GM21447 (cell line): ENCODE measurements around the gene SYNC.
"Not testable (repeated sequence)": the region's sequence is repeated elsewhere in the genome, so short reads cannot be mapped to it uniquely, and the experiment has no call there.

Source experiments
- ATAC-seq: cut with Tn5 transposase; IDR thresholded peaks from one replicate; pipeline ENCODE4 v1.9.1; 2021; ENCODE audit not compliant: unreplicated experiment

The SYNC gene

DNA sequence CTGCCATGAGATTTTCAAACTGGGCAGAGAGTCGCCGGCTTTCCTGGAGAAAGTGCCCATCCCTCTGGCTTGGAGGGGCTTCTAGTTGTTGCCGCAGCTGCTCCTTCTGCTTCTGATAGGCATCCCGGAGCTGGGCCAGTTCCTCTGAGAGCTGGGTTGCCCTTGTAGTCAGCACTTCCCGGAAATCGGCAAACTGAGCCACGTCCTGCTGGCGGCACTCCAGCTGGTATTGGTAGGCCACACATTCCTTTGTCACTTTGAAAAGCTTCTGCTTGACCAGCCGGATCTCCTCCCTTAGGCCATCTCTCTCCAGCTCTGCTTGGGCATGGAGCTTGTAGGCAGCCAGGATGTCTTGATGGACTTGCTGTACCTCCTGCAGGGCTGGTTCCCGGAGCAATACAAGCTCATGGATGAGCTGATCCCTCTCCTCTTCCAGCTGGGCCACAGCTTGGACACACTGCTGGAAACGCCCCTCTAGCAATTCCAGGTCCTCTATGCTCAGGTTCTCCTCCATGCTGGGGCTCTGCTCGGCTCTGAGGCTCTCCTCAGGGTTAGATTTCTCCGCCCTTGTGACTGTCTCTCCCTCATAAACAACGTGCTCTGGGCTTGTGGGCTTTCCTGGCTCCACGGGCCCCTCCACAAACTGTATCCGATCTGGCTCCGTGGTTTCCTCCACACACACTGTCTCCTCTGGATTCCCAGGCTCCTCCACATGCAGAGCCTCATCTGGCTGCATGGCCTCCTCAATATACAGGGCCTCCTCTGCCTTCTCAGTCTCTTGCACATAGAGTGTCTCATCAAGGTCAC lies 7.3 kb downstream of the SYNC start:
- no peak for ATAC-seq

DNA sequence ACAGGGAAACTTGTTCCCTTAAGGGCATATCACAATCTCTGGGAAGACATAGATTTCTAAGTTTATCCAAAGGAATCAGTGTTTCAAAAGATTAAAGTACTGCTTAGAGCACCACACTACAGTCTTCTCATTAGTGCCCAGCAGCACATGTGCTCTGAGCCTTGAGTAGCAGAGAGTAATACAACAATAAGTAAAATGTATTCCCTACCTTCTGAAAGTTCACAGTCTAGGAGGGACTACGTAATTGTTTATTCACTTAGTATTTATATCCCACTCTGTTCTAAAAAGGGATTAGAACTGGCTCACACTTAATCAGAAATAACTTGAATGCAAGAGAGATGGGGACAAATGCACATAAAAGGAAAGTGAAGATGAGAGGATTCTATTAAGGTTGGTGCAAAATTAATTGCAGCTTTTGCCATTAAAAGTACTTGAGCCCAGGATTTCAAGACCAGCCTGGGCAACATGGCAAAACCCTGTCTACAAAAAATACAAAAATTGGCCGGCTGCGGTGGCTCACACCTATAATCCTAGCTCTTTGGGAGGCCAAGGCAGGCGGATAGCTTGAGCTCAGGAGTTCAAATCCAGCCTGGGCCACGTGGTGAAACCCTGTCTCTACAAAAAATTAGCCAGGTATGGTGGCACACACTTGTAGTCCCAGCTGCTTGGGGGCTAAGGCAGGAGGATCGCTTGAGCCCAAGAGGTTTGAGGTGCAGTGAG lies 9.0 kb downstream of the SYNC start:
- ATAC-seq: no peak

DNA sequence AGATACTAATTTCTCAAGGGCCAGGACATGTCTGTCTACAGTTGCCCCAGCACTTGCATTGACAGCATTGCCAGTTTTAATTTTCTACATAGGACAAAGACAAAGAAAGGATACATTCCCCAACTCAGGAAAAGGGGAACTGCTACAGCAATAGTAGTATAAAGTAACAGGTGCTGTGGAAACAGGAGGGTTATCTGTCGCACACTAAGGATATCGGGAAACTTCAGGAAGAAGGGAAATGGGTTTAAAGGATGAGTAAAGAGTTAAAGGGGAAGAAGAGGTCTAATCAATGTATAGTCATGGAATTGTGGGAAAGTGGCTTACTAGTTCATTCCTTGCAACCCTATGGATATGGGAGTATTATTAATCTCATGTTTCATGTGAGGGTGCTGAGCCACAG lies 16.2 kb downstream of the SYNC start:
- no peak for ATAC-seq

DNA sequence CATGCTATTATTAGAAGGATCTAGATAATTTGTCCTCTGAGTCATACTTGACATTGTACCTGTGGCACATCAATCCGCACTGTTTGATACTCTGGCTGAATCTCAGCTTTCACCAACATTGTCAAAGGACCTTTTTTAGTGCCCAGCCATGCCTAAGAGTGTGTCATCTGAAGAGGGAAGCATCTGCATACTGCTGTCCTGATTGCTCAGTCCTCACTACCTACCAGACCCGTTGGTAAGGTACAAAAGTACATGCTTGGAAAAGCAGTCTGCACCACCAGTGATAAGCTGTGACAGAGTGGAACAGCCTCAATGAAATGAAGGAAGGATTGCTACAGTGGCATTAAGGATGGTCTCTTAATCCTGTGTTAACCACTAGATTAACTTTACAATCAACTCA lies 17.1 kb downstream of the SYNC start:
- ATAC-seq: no peak

DNA sequence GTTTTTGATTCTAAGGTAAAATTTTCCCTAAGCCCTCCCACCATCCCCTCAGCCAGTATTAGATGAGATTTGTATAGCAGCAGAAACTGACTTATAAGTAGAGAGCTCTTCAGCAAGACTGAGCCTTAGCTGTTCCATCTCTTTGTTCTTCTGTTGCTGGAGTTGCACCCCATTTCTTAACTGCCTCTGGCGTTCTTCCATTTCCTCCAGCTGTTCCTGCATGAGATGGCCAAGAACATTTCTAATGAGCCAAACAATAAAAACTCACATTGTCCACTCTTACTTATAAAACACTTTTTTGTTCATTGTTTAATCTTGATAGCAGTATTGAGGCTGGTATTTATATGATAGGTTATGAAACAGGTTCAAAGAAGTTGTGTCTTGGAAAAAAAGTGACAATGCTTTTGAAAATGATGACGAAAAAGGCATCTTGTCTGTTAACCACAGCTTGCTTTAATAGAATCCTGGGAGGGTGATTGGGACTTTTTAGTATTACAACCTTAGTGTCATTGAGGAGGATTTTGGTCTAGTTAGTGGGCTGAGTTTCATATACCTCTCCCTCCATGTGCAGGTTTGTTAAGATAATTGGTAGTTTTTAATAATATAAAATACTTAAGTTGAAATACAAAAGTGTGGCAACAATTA lies 18.3 kb downstream of the SYNC start:
- no peak for ATAC-seq

DNA sequence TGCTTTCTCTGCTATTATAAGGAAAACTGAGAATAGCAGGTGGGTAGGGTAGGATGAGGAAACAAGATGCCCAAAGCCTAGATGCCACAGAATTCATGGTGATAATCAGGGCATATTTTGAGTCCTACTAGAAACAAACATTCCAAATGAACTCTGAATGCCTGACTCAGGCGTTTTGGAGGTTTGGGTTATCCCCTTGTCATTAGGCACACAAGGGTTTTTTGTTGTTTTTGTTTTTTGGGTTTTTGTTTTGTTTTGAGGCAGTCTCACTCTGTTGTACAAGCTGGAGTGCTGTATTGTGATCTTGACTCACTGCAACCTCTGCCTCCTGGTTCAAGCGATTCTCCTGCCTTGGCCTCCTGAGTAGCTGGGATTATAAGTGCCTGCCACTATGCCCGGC lies 19.2 kb downstream of the SYNC start:
- no peak for ATAC-seq

DNA sequence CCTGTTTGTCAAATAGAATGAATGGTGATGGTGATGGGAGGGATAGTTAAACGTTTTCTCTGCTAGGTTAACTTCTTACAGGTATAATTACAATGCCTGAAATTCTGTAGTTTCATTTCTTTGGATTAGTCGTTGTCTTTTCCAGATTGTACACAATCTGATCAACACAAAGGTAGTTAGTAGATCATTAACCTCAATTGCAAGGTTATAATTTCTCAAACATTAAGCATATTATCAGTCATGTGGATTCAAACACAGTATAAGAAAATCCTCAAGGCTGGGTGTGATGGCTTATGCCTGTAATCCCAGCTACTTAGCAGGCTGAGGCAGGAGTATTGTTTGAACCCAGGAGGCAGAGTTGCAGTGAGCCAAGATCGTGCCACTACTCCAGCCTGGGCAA lies 20.6 kb downstream of the SYNC start:
- ATAC-seq: no peak

DNA sequence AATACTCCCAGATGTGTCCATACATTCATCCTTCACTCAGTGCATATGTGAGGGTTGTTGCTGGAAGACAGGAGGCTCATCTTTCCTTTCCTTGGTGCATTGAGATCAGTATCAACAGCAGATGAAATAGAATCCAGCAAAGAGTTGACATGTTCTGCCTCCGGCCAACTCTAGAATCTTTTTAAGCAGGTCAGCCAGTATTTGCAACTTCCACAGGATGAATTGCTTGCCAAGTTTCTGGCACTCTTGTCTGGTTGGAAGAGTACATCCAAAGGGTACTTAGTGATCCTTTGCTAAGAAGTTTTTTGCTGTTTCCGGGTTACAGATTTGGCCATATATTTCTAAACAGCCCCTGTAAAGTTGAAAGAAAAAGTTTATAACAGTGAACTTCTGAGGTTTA lies 21.1 kb downstream of the SYNC start:
- no peak for ATAC-seq

DNA sequence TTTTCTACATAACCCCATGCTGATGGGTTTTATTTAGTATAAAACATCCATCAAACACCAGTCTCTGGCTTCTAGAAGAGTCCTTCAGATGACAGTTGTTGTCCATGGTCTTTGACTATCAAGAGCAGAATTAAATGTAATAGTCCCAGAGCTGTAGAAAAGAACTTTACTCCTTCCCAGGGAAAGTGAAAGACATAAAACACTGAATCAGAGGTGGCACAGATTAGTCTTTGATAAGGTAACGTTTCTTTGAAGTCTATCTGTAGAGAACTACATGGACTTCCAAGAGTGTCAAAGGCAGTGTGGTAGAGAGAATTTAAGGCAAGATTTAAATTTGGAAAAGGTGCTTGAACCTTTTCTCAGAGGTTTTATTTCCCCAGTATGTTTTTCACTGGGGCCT lies 21.9 kb downstream of the SYNC start:
- ATAC-seq: no peak

DNA sequence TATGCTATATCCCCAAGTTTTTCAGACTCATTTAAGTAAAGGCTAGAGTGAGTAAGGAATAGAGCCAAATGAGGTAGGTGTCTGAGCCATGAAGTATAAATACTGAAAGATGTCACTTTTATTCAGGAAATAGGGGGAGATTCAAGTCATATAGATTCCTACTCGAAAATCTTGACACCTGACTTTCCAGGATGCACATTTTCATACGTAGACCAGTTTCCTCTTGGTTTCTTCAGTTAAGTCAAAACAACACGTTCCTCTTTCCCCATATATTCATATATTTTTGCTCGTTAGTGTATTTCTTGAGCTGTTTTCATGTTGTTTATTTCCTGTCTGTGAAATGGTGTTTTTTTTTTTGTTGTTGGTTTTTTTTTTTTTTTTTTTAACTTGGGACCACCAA lies 22.6 kb downstream of the SYNC start:
- not testable (repeated sequence) for ATAC-seq

DNA sequence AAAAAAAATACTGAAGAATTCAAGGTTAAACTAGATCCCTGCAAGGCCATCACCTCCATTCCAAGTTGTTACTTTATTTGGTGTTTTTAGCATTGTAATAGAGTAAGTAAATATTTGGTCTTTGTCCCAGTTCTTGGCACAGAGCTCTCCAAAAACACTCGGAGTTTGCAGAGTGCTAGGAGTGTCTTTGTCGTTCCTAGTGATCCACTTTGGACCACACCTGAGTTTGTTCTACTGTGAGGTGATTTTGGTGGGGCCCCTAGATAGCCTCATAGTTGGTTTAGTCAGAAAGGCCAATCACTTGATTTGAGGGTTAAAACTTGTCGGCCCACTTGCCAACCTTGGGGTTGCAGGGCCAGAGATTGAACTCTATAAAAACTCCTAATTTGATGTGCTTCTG lies 25.6 kb downstream of the SYNC start:
- ATAC-seq: no peak

DNA sequence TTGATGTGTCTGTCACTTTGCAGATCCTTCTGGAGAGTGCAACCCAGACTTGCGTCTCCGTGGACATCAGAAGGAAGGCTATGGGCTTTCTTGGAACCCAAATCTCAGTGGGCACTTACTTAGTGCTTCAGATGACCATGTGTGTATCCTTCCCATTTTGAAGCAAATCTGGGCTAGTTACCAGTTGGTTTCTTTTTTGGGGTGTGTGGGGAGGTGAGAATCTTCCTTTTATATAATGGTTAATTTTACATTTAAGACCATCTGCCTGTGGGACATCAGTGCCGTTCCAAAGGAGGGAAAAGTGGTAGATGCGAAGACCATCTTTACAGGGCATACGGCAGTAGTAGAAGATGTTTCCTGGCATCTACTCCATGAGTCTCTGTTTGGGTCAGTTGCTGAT lies 33.9 kb downstream of the SYNC start:
- not testable (repeated sequence) for ATAC-seq

DNA sequence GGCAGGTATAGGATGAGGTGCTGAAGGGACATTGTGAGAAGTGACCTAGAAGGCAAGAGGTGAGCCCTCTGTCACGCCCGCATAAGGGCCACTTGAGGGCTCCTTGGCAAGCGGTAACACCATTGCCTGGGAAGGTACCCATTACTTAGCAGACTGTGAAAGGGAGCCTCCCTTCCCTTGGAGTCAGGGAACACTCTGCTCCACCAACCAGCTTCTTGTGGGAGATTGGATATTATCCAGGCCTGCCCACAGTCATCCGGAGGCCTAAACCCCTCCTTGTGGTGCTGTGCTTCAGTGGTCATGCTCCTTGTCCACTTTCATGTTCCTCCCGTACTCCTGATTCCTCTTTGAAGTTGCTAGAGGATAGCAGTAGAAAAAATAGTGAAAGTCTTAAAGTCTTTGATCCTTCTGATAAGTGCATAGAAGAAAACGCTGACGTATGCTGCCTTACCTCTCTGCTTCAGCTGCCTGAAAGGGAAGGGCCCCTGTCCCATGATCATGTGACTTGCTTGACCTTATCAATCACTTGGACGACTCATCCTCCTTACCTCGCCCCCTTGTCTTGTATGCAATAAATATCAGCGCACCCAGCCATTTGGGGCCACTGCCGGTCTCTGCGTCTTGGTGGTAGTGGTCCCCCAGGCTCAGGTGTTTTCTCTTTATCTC lies 35.5 kb downstream of the SYNC start:
- ATAC-seq: no peak

DNA sequence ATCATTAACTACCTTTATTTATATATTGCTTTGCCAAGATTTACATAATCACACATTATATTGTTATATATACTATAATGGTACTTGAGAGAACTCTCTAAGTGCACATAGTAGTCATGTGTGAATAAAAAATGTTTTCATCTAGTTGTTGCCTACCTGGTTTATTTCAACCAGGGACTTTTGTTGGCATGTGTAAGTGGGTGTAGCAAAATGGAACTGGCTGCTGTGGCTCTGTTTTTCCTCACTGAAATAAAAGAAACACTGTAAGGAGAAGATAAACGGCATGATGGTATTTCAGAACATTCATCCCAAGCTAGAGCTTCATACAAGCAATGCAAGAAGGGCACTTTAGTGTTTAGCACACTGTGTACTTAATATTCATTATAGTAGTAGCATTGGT lies 36.7 kb downstream of the SYNC start:
- no peak for ATAC-seq

DNA sequence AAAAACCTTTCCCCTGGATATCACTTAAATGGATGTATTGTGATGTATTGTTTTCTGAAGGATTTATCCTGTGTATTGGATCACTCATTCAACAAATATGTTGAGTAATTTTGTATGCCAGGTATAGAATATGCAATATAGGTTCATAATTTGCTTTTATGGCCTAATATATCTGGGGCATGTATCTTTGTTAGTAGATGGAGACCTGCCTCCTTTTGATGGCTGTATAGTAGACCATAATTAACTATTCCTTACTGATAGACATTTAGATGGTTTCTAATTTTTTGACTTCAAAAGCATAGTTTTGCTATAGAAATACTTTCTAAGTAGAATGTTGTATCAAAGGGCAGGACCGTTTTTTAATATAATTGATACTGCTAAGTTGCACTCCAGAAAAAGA lies 43.0 kb downstream of the SYNC start:
- ATAC-seq: no peak

DNA sequence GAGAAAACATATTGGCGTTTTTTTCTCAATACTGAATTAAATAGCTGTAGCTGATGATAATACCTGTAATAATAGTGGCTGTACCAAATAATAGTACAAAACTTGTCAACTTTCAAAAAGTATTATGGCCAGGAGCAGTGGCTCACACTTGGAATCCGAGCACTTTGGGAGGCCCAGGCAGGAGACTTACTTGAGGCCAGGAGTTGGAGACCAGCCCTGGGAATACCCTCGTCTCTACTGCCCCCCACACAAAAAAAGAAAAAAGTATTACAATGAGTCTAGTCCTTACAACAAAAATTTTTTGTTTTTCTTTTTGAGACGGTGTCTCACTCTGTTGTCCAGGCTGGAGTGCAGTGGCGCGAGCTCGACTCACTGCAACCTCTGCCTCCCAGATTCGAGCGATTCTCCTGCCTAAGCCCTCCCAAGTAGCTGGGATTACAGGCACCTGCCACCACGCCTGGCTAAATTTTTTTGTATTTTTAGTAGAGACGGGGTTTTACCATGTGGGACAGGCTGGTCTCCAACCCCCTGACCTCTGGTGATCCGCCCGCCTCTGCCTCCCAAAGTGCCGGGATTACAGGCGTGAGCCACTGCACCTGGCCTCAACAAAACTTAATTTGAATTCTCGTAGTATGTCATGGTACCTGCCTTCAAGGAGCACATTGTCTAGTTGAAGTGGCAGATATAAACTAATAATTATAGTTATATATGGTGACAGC lies 50.2 kb downstream of the SYNC start:
- ATAC-seq: no peak

DNA sequence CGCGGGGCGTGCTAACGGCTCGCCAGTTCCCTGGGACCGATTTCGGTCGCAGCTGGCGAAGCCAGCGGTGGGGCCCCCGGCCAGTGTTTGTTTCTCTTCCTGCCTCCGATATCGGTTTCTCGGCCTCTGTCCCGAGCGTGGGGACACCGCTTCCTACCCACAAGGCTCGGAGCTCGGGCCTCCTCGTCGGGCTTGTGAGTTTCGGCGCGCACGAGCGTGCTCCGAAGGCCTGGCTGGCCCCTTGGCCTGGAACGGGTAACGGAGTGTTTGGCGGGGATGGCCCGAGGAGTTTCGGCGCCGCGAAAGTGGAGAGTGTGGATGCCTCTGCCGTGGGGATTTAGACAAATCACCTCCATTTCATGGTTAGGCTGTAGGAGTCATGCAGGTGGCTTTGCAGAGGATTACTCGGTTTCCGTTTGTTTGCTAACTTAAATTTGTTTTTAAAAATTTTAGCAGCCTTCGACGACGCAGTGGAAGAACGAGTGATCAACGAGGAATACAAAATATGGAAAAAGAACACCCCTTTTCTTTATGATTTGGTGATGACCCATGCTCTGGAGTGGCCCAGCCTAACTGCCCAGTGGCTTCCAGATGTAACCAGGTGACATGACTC lies 51.0 kb downstream of the SYNC start:
- no peak for ATAC-seq

DNA sequence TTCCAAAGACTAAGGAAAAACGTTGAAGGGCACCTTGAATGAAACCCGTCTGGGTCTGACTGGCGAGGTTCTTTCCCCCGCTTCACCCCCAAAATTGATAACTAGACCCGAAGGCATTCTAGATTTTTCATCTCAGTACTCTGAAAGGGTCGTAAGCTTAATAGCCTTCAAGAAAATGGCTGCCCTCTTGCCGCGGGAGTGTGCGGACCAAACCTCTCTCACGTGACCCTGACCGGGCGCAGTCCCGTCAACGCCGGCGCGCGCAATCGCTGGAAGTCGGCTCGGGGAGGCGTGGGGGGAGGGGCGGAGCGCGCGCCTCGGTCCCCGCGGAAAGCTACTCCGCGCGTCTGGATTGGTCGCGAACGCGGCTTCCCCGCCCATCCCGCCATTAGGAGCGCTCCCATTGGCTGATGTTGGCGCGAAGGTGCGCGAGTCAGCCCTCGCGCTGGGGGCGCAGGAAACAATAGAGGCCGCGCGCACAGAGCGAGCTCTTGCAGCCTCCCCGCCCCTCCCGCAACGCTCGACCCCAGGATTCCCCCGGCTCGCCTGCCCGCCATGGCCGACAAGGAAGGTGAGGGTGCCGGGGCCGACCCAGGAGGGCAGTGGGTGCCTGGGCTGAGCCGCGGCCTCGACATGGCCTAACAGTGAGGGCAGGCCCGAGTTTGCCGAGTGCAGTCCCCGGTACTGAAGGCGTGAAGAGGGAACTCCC lies 51.7 kb downstream of the SYNC start, which contains the start of gene RBBP4:
RBBP4 (plus strand) TSS at position 457 of the 709 bp plus-strand sequence; CDS start at position 556, 99 bp downstream.
- peak; percentile 68 for ATAC-seq

DNA sequence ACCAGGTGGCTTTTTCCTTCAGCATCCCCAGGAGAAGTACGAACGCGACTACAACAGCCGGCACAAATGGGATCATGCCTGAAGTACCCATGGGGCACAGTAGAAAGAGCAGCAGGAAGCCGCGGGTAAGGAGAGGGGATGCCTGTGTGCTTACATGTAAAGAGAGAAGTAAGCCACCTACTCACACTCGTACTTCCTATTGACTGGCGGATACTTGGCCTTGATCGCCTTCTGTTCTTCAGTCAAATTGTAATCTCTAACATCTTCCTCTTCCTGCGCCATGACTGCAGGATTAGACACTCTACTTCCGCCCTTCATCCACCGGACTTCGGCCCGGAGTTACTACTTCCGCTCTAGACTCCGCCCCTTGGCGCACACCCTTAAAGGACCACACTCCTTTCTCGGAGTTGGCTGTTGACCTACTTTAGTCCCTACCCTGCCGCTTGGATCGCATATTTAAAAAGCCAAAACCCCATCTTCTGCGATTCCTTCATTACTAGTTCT lies 52.3 kb downstream of the SYNC start, which contains the start of gene ZBTB8OS:
ZBTB8OS (minus strand) TSS at position 303 of the 504 bp plus-strand sequence; CDS start at position 282, 21 bp downstream.
- ATAC-seq: peak; percentile 65
